SU-DHL-6 (cell line): ENCODE measurements around the gene JMJD7.

Experiments
- H2AFZ ChIP-seq: fragments of 200-600 bp; sonication (generic); 2 replicates; pipeline ENCODE4 v1.6.1; 2014; ENCODE audit warnings: low read depth, mild to moderate bottlenecking, moderate library complexity, mixed read lengths, antibody characterized with exemption, low read length; ENCODE audit not compliant: severe bottlenecking
- H3F3A ChIP-seq: fragments of 200-600 bp; shearing (Covaris generic); 2 replicates; pipeline ENCODE4 v1.6.0; 2016; ENCODE audit warnings: antibody characterized with exemption, mild to moderate bottlenecking; ENCODE audit not compliant: insufficient read depth
- H3K27ac ChIP-seq: fragments of 200-600 bp; sonication (generic); 2 replicates; pipeline ENCODE4 v1.5.1; 2016; ENCODE audit warnings: low read depth, mild to moderate bottlenecking, low read length, moderate library complexity, mixed read lengths
- H3K27me3 ChIP-seq: fragments of 200-600 bp; sonication (generic), shearing (Covaris generic); 2 replicates; pipeline ENCODE4 v1.6.0; 2014; ENCODE audit warnings: mild to moderate bottlenecking, low read length
- H3K36me3 ChIP-seq: fragments of 200-600 bp; sonication (generic); 2 replicates; pipeline ENCODE4 v1.6.1; 2014; ENCODE audit warnings: mild to moderate bottlenecking, low read length, mixed read lengths
- H3K4me2 ChIP-seq: fragments of 300-600, 200-600 bp; shearing (Covaris generic), sonication (generic); 2 replicates; pipeline ENCODE4 v1.6.0; 2014; ENCODE audit warnings: low read length, low read depth, mild to moderate bottlenecking; ENCODE audit not compliant: poor library complexity, severe bottlenecking
- H3K4me3 ChIP-seq: fragments of 200-600 bp; sonication (generic); 2 replicates; pipeline ENCODE4 v1.5.1; 2014; ENCODE audit warnings: antibody characterized with exemption, low read length, mild to moderate bottlenecking, mixed read lengths; ENCODE audit not compliant: insufficient read depth, poor library complexity, severe bottlenecking
- H3K79me2 ChIP-seq: fragments of 200-600 bp; sonication (generic); 2 replicates; pipeline ENCODE4 v1.6.1; 2014; ENCODE audit warnings: mild to moderate bottlenecking, low read length, moderate library complexity; ENCODE audit not compliant: insufficient read depth
- H3K9ac ChIP-seq: fragments of 200-600 bp; sonication (generic); 2 replicates; pipeline ENCODE4 v1.7.0; 2014; ENCODE audit warnings: mild to moderate bottlenecking, low read length
- H3K9me2 ChIP-seq: fragments of 200-600 bp; sonication (generic); replicated peaks from 2 replicates; pipeline ENCODE4 v1.6.1; 2014; ENCODE audit warnings: low read length; ENCODE audit not compliant: insufficient read depth
- H3K9me3 ChIP-seq: fragments of 200-600 bp; sonication (generic); 2 replicates; pipeline ENCODE4 v1.6.1; 2014; ENCODE audit warnings: low read length, mixed read lengths; ENCODE audit not compliant: insufficient read depth
- H4K20me1 ChIP-seq: fragments of 200-600 bp; sonication (generic); 2 replicates; pipeline ENCODE4 v1.6.1; 2014; ENCODE audit warnings: low read depth, mild to moderate bottlenecking, antibody characterized with exemption, low read length, moderate library complexity, mixed read lengths
- EZH2phosphoT487 ChIP-seq: fragments of 200-600 bp; sonication (generic), shearing (Covaris generic); conservative IDR thresholded peaks from 2 replicates; pipeline ENCODE4 v1.6.1; 2018; ENCODE audit warnings: mild to moderate bottlenecking, antibody characterized with exemption, low read length, moderate library complexity, mixed read lengths
- TF ChIP-seq, protein P1 (sequence below): fragments of 200-600 bp; sonication (generic); IDR thresholded peaks from one replicate; pipeline ENCODE4 v1.5.1; 2017; ENCODE audit warnings: antibody characterized with exemption, mild to moderate bottlenecking, low read length, moderate library complexity; ENCODE audit not compliant: insufficient read depth, poor library complexity, severe bottlenecking

The JMJD7 gene

DNA sequence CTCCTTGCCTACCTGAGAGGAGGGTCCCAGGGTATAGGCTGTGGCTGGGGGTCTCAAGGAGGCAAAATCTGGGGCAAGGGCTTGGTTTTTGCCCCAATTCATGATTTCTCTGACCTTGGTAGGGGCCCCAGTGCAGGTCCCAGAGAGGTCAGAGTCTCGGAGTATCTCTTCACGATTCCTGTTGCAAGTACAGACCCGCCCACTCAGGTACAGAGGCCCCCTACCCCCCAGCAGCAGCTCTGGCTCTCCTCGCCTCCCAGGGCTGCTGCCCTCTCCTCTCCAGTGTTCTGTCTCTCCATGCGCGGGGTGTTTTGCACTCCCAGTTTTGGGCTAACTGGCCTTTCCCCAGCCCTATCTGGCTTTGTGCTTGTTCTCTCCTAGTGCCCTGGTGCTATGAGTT lies 5.4 kb upstream of the JMJD7 start:
- no peak overlapping the region for H3K9ac ChIP-seq
- H3K27me3 ChIP-seq, result no peaks in the 10 kb centered on the region
- H3K36me3 ChIP-seq, result no peaks in the 10 kb centered on the region
- no peaks in the 10 kb centered on the region for H4K20me1 ChIP-seq
- no peak overlapping the region for H3K4me2 ChIP-seq
- no peak overlapping the region for H3K4me3 ChIP-seq
- no peak for TF ChIP-seq EZH2phosphoT487
- TF ChIP-seq, protein P1, sequence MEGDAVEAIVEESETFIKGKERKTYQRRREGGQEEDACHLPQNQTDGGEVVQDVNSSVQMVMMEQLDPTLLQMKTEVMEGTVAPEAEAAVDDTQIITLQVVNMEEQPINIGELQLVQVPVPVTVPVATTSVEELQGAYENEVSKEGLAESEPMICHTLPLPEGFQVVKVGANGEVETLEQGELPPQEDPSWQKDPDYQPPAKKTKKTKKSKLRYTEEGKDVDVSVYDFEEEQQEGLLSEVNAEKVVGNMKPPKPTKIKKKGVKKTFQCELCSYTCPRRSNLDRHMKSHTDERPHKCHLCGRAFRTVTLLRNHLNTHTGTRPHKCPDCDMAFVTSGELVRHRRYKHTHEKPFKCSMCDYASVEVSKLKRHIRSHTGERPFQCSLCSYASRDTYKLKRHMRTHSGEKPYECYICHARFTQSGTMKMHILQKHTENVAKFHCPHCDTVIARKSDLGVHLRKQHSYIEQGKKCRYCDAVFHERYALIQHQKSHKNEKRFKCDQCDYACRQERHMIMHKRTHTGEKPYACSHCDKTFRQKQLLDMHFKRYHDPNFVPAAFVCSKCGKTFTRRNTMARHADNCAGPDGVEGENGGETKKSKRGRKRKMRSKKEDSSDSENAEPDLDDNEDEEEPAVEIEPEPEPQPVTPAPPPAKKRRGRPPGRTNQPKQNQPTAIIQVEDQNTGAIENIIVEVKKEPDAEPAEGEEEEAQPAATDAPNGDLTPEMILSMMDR, result no peak
- no peaks in the 10 kb centered on the region for H3K79me2 ChIP-seq
- H3K27ac ChIP-seq, result no peak overlapping the region
- no peaks in the 10 kb centered on the region for H3F3A ChIP-seq
- no peaks in the 10 kb centered on the region for H3K9me3 ChIP-seq
- H2AFZ ChIP-seq, result no peak overlapping the region
- H3K9me2 ChIP-seq, result no peaks in the 10 kb centered on the region

- H3K9me2 ChIP-seq, result no peaks in the 10 kb centered on the region
- no peaks in the 10 kb centered on the region for H3K79me2 ChIP-seq
- no peak overlapping the region for H3K4me3 ChIP-seq
- no peak for TF ChIP-seq EZH2phosphoT487
- TF ChIP-seq, protein P1, result no peak
- no peaks in the 10 kb centered on the region for H3F3A ChIP-seq
- H4K20me1 ChIP-seq, result no peaks in the 10 kb centered on the region
- no peak overlapping the region for H3K9ac ChIP-seq
- H3K27me3 ChIP-seq, result no peaks in the 10 kb centered on the region
- H2AFZ ChIP-seq, result no peak overlapping the region
- no peaks in the 10 kb centered on the region for H3K36me3 ChIP-seq
- H3K4me2 ChIP-seq, result no peak overlapping the region
- no peaks in the 10 kb centered on the region for H3K9me3 ChIP-seq
- no peak overlapping the region for H3K27ac ChIP-seq
These were observed 4.9 kb upstream of the JMJD7 start for GRCh38 chr15:41822957-41823356.

- Histone ChIP-seq H3F3A (no peaks in the 10 kb centered on the region), H2AFZ (no peak overlapping the region), H3K9me3 (no peaks in the 10 kb centered on the region), H3K4me2 (no peak overlapping the region), H3K27me3 (no peaks in the 10 kb centered on the region), H3K9ac (no peak overlapping the region), H4K20me1 (no peaks in the 10 kb centered on the region), H3K36me3 (no peaks in the 10 kb centered on the region), H3K27ac (no peak overlapping the region), H3K4me3 (no peak overlapping the region), H3K9me2 (no peaks in the 10 kb centered on the region), H3K79me2 (no peaks in the 10 kb centered on the region)
- TF ChIP-seq EZH2phosphoT487, result no peak
- TF ChIP-seq, protein P1, result no peak
These were observed 4.4 kb upstream of the JMJD7 start for GRCh38 chr15:41823502-41823901.
